Measurements from ENCODE around the gene MLLT3.

MLLT3 gene

GRCh38 chr9:20508242-20508641 lies 114.1 kb downstream of the MLLT3 start:
- no peak for DNase-seq

- no peak for DNase-seq
Measured at GRCh38 chr9:20507431-20507830, 114.9 kb downstream of the MLLT3 start.

GRCh38 chr9:20506099-20506900 lies 116.0 kb downstream of the MLLT3 start:
- DNase-seq = no peak

GRCh38 chr9:20505574-20505973 lies 116.7 kb downstream of the MLLT3 start:
- DNase-seq = no peak

GRCh38 chr9:20504930-20505329 lies 117.4 kb downstream of the MLLT3 start:
- no peak for DNase-seq

- DNase-seq = no peak
Measured at GRCh38 chr9:20500101-20500500, 122.2 kb downstream of the MLLT3 start.

- no peak for DNase-seq
Measured at GRCh38 chr9:20499013-20499412, 123.3 kb downstream of the MLLT3 start.

- DNase-seq = no peak
Measured at GRCh38 chr9:20496328-20496727, 126.0 kb downstream of the MLLT3 start.

GRCh38 chr9:20495098-20495497 lies 127.2 kb downstream of the MLLT3 start:
- DNase-seq = no peak

- no peak for DNase-seq
Measured at GRCh38 chr9:20494035-20494434, 128.3 kb downstream of the MLLT3 start.

GRCh38 chr9:20492772-20493171 lies 129.5 kb downstream of the MLLT3 start:
- no peak for DNase-seq

- DNase-seq = no peak
Measured at GRCh38 chr9:20491612-20492011, 130.7 kb downstream of the MLLT3 start.

GRCh38 chr9:20490246-20490834 lies 132.0 kb downstream of the MLLT3 start:
- no peak for DNase-seq

- no peak for DNase-seq
Measured at GRCh38 chr9:20488691-20489090, 133.6 kb downstream of the MLLT3 start.

GRCh38 chr9:20486552-20486951 lies 135.7 kb downstream of the MLLT3 start:
- no peak for DNase-seq

GRCh38 chr9:20481437-20481836 lies 140.9 kb downstream of the MLLT3 start:
- no peak for DNase-seq

GRCh38 chr9:20480249-20480648 lies 142.1 kb downstream of the MLLT3 start:
- DNase-seq = no peak

GRCh38 chr9:20479419-20480155 lies 142.7 kb downstream of the MLLT3 start:
- DNase-seq = no peak

- no peak for DNase-seq
Measured at GRCh38 chr9:20478786-20479185, 143.5 kb downstream of the MLLT3 start.

GRCh38 chr9:20477940-20478620 lies 144.2 kb downstream of the MLLT3 start:
- no peak for DNase-seq

GRCh38 chr9:20476912-20477521 lies 145.3 kb downstream of the MLLT3 start:
- DNase-seq = no peak

- no peak for DNase-seq
Measured at GRCh38 chr9:20474496-20474895, 147.8 kb downstream of the MLLT3 start.

GRCh38 chr9:20473515-20474013 lies 148.7 kb downstream of the MLLT3 start:
- no peak for DNase-seq

Measured in NCI-H1092 (cell line).